Tibial nerve (tissue), 4 donors: ENCODE results near the gene EYA4. TPM values are rescaled to one million over a fixed set of nuclear protein-coding genes. Genes with fewer than 3 reads are reported as not detected.
"Not testable (repeated sequence)": the region's sequence is repeated elsewhere in the genome, so short reads cannot be mapped to it uniquely, and the experiment has no call there.

Source experiments
- DNase-seq, 2 donors: peaks; one replicate each; pipeline ENCODE4 v3.0.0-alpha.2; 2019; ENCODE audit warnings: low spot score in 2 of 2
- H3K27ac ChIP-seq, 4 donors: fragments of 200-600 bp; sonication (generic) in 3 of 4; one replicate each; pipeline ENCODE4 v1.5.1; 2017 to 2019; ENCODE audit warnings: mild to moderate bottlenecking in 1 of 4
- H3K27me3 ChIP-seq, 2 donors: fragments of 200-600 bp; sonication (generic) in 1 of 2; one replicate each; pipeline versions ENCODE4 v1.5.1 to v1.6.0; 2017 to 2019
- H3K36me3 ChIP-seq, 3 donors: fragments of 200-600 bp; sonication (generic); one replicate each; pipeline ENCODE4 v1.5.1; 2018 to 2019
- H3K4me1 ChIP-seq, 4 donors: fragments of 200-600 bp; sonication (generic) in 3 of 4; one replicate each; pipeline ENCODE4 v1.5.1; 2017 to 2019
- H3K4me3 ChIP-seq, 4 donors: fragments of 200-600 bp; sonication (generic) in 3 of 4; one replicate each; pipeline ENCODE4 v1.5.1; 2017 to 2019; ENCODE audit warnings: mild to moderate bottlenecking in 1 of 4, moderate library complexity in 1 of 4
- H3K9me3 ChIP-seq, 4 donors: fragments of 200-600 bp; sonication (generic) in 3 of 4; one replicate each; pipeline ENCODE4 v1.5.1; 2017 to 2019
- CTCF ChIP-seq, 5 experiments: fragments of 200-600 bp in 3 of 5; fragments of 450-650 bp in 2 of 5; sonication (generic) in 3 of 5; IDR thresholded peaks; one replicate each; pipeline ENCODE4 v1.5.1; 2016 to 2019; ENCODE audit warnings: antibody characterized with exemption in 5 of 5, mild to moderate bottlenecking in 3 of 5, moderate library complexity in 2 of 5
- EP300 ChIP-seq, 2 donors: sonication (generic); formaldehyde crosslinking; IDR thresholded peaks; one replicate each; pipeline ENCODE4 v1.6.1; 2017; ENCODE audit warnings: antibody characterized with exemption in 2 of 2, mild to moderate bottlenecking in 1 of 2
- POLR2A ChIP-seq, 2 donors: fragments of 450-650 bp; IDR thresholded peaks; one replicate each; pipeline ENCODE4 v1.6.1; 2017; ENCODE audit warnings: antibody characterized with exemption in 2 of 2, mild to moderate bottlenecking in 2 of 2, moderate library complexity in 2 of 2
- WGBS, 2 donors: methylation state at CpG; one replicate each; pipeline ENCODE4 v1.1.5; 2018; 5-methylcytosine and 5-hydroxymethylcytosine counted together
- total RNA-seq, 4 donors: library from RNA; depleted of rRNA; stranded (reverse); fragments of >200 nt; gene quantifications; one replicate each; pipeline ENCODE4 v1.1.0, GENCODE V29; 2016

The EYA4 gene
- total RNA-seq, 4 donors from 2014 or later: 1.1 to 6.0 (median 1.8) TPM

DNA sequence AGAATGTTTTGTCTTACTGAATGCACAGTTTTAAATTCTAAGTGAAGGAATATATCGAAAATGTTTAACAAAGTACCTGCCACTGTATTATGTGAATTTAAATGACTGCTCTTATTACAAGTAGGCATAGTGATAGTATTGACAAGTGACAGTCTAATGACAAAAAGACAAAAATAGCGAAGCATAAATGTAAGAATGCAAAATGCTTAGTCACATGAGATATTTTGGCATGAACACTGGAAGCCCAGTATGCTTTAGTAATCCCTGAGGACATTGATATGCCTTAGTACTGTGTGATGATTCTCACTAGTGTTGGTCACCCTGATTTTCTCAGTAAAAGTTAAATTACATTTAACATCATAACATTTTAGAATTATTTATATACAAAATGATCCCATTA, 153.5 kb downstream of the EYA4 start:
- TF ChIP-seq POLR2A (IDR thresholded peaks at IDR 0.05): no peak
- TF ChIP-seq EP300 (IDR thresholded peaks at IDR 0.05): no peak
- no peak for TF ChIP-seq CTCF (IDR thresholded peaks at IDR 0.05)
- Histone ChIP-seq H3K4me1 (no peaks in the 10 kb centered on the region), H3K9me3 (no peaks in the 10 kb centered on the region), H3K27ac (no peak overlapping the region), H3K27me3 (no peaks in the 10 kb centered on the region), H3K4me3 (no peak overlapping the region), H3K36me3 (no peaks in the 10 kb centered on the region)
- no peak for DNase-seq
- 83 to 84% methylated on average over 2 of the region's 2 CpGs for WGBS, 2 donors

- H3K27ac ChIP-seq: no peak overlapping the region
- 72% methylated on average over 6 of the region's 6 CpGs for WGBS, 2 donors
- no peak overlapping the region for H3K4me3 ChIP-seq
- H3K9me3 ChIP-seq: no peaks in the 10 kb centered on the region
- H3K36me3 ChIP-seq: no peaks in the 10 kb centered on the region
- no peaks in the 10 kb centered on the region for H3K27me3 ChIP-seq
- DNase-seq: no peak
- no peaks in the 10 kb centered on the region for H3K4me1 ChIP-seq
- TF ChIP-seq POLR2A (IDR thresholded peaks at IDR 0.05) (no peak), CTCF (IDR thresholded peaks at IDR 0.05) (no peak), EP300 (IDR thresholded peaks at IDR 0.05) (no peak)
Observed at GRCh38 chr6:133396233-133396983, 155.3 kb downstream of the EYA4 start.

GRCh38 chr6:133396984-133397348, 155.8 kb downstream of the EYA4 start:
- no peak for DNase-seq
- Histone ChIP-seq H3K4me1 (no peaks in the 10 kb centered on the region), H3K4me3 (no peak overlapping the region), H3K36me3 (no peaks in the 10 kb centered on the region), H3K9me3 (no peaks in the 10 kb centered on the region), H3K27ac (no peak overlapping the region), H3K27me3 (no peaks in the 10 kb centered on the region)
- TF ChIP-seq POLR2A (IDR thresholded peaks at IDR 0.05) (no peak), EP300 (IDR thresholded peaks at IDR 0.05) (no peak), CTCF (IDR thresholded peaks at IDR 0.05) (no peak)

DNA sequence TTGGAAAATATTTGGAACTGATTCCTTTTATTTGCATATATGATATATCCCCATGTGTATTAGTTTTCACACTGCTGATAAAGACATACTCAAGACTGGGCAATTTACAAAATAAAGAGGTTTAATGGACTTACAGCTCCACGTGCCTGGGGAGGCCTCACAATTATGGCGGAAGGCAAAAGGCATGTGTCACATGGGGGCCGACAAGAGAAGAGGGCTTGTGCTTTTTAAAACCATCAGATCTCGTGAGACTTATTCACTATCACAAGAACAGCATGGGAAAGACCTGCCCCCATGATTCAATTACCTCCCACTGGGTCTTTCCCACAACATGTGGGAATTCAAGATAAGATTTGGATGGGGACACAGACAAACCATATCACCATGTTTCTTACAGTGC, 156.4 kb downstream of the EYA4 start:
- H3K27ac ChIP-seq, H3K9me3 ChIP-seq, H3K36me3 ChIP-seq, H3K27me3 ChIP-seq, H3K4me3 ChIP-seq, H3K4me1 ChIP-seq, DNase-seq: not testable (repeated sequence)
- 84 to 86% methylated on average over 4 of the region's 4 CpGs for WGBS, 2 donors

DNA sequence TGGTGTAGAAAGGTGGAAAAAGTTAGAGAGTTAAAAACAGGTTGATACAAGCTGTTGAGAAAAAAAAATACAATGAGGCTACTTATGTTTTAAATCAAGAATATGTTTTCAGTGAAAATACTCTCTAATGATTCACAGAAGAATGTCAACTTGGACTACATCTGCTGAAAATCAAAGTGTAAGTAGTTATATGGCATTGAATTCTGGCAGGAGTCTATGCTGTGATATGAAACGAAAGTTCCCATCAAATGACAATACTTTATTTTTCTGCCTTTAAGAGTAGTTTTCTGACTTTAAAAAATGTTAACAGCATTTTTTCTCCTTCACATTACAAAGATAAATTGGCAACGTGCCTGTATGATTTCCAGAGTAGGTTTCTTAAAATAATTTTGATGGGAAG, 158.3 kb downstream of the EYA4 start:
- 41 to 43% methylated on average over 2 of the region's 2 CpGs for WGBS, 2 donors
- DNase-seq: no peak

More for the DNA sequence above, 158.3 kb downstream of the EYA4 start:
- no peak overlapping the region for H3K27ac ChIP-seq
- no peak overlapping the region for H3K4me3 ChIP-seq
- no peaks in the 10 kb centered on the region for H3K9me3 ChIP-seq
- H3K36me3 ChIP-seq: no peaks in the 10 kb centered on the region
- H3K4me1 ChIP-seq: no peaks in the 10 kb centered on the region
- TF ChIP-seq CTCF (IDR thresholded peaks at IDR 0.05) (no peak), POLR2A (IDR thresholded peaks at IDR 0.05) (no peak), EP300 (IDR thresholded peaks at IDR 0.05) (no peak)
- H3K27me3 ChIP-seq: no peaks in the 10 kb centered on the region
